HepG2 (cell line): ENCODE results near the gene TMEM185B. TPM values are rescaled to one million over a fixed set of nuclear protein-coding genes. Genes with fewer than 3 reads are reported as not detected.

Experiments
- DR1 ChIP-seq: sonication (generic); formaldehyde crosslinking; IDR thresholded peaks from 2 replicates; pipeline ENCODE4 v1.8.0; 2021; ENCODE audit warnings: mild to moderate bottlenecking, missing genetic modification reagents, inconsistent platforms
- KIAA2018 ChIP-seq: sonication (generic); formaldehyde crosslinking; IDR thresholded peaks from 2 replicates; pipeline ENCODE4 v1.5.0; 2020; ENCODE audit warnings: mild to moderate bottlenecking, missing genetic modification reagents, borderline replicate concordance
- MIXL1 ChIP-seq: IDR thresholded peaks from 2 replicates; pipeline ENCODE4 v1.6.1; 2016
- MNT ChIP-seq: fragments of 450-650 bp; IDR thresholded peaks from 2 replicates; pipeline ENCODE4 v1.6.1; 2016
- NFE2L1 ChIP-seq: sonication (generic); formaldehyde crosslinking; IDR thresholded peaks from 2 replicates; pipeline ENCODE4 v1.4.0; 2020; ENCODE audit warnings: missing genetic modification reagents, mild to moderate bottlenecking, borderline replicate concordance
- NFIB ChIP-seq: sonication (generic); formaldehyde crosslinking; IDR thresholded peaks from 2 replicates; pipeline ENCODE4 v1.9.0; 2021; ENCODE audit warnings: missing genetic modification reagents, mild to moderate bottlenecking, borderline replicate concordance
- RELA ChIP-seq: sonication (generic); formaldehyde crosslinking; IDR thresholded peaks from 2 replicates; pipeline ENCODE4 v1.4.0; 2020; ENCODE audit warnings: missing genetic modification reagents
- SMYD3 ChIP-seq: sonication (generic); formaldehyde crosslinking; IDR thresholded peaks from 2 replicates; pipeline ENCODE4 v1.8.1; 2023; ENCODE audit warnings: mild to moderate bottlenecking, missing genetic modification reagents
- SP1 ChIP-seq, 2 experiments: fragments of 450-650 bp in 1 of 2; sonication (generic) in 1 of 2; formaldehyde crosslinking in 1 of 2; IDR thresholded peaks; 2 replicates each; pipeline versions ENCODE4 v1.4.0 to v1.6.1; 2016 to 2020; ENCODE audit warnings: missing genetic modification reagents in 1 of 2
- SRSF9 ChIP-seq: fragments of 200-400 bp; formaldehyde crosslinking; IDR thresholded peaks from 2 replicates; pipeline ENCODE4 v1.6.1; 2018; ENCODE audit warnings: borderline replicate concordance, mild to moderate bottlenecking, low read depth, low read length; ENCODE audit not compliant: insufficient read depth, poor library complexity, severe bottlenecking
- ZFYVE20 ChIP-seq: sonication (generic); formaldehyde crosslinking; IDR thresholded peaks from 2 replicates; pipeline ENCODE4 v1.8.0; 2023; ENCODE audit warnings: low read depth, mild to moderate bottlenecking, moderate library complexity, missing genetic modification reagents, borderline replicate concordance
- ZNF205 ChIP-seq: IDR thresholded peaks from 2 replicates; pipeline ENCODE4 v1.6.1; 2018; ENCODE audit warnings: missing biosample characterization, missing genetic modification reagents
- ZNF224 ChIP-seq: sonication (generic); formaldehyde crosslinking; IDR thresholded peaks from 2 replicates; pipeline ENCODE4 v1.5.0; 2020; ENCODE audit warnings: mild to moderate bottlenecking, missing genetic modification reagents
- ZNF251 ChIP-seq: sonication (generic); formaldehyde crosslinking; IDR thresholded peaks from 2 replicates; pipeline ENCODE4 v1.9.0; 2021; ENCODE audit warnings: mild to moderate bottlenecking, missing genetic modification reagents
- ZNF430 ChIP-seq: sonication (generic); formaldehyde crosslinking; IDR thresholded peaks from 2 replicates; pipeline ENCODE4 v1.9.0; 2021; ENCODE audit warnings: mild to moderate bottlenecking, missing genetic modification reagents
- ZNF580 ChIP-seq: IDR thresholded peaks from 2 replicates; pipeline ENCODE4 v1.6.1; 2016; ENCODE audit warnings: low read depth, borderline replicate concordance
- ZNF737 ChIP-seq: sonication (generic); formaldehyde crosslinking; IDR thresholded peaks from 2 replicates; pipeline ENCODE4 v1.5.0; 2020; ENCODE audit warnings: missing genetic modification reagents, mild to moderate bottlenecking, borderline replicate concordance
- ZNF891 ChIP-seq: sonication (generic); formaldehyde crosslinking; IDR thresholded peaks from 2 replicates; pipeline ENCODE4 v1.5.0; 2020; ENCODE audit warnings: mild to moderate bottlenecking, missing genetic modification reagents
- polyA plus RNA-seq, 8 experiments: library from polyadenylated mRNA; depleted of rRNA in 3 of 8; stranded (reverse) in 7 of 8; unstranded in 1 of 8; fragments of >200 nt; fragmentation: Illumina TruSeq in 4 of 8; extraction: Trizol in 4 of 8; gene quantifications; 2 replicates each; pipeline versions ENCODE4 v1.2.1 to v1.2.3, GENCODE V29; 2011 to 2016; ENCODE audit warnings: low read depth in 4 of 8, missing spikeins in 1 of 8, mixed read lengths in 1 of 8; ENCODE audit not compliant: insufficient read depth in 1 of 8
- total RNA-seq, 5 experiments: library from RNA; depleted of rRNA; stranded (reverse); fragments of >200 nt; fragmentation: Illumina TruSeq; extraction: Trizol; gene quantifications; 2 replicates each; pipeline ENCODE4 v1.2.3, GENCODE V29; 2016; ENCODE audit warnings: low read depth in 1 of 5
- TF ChIP-seq, protein P1 (sequence below): sonication (generic); formaldehyde crosslinking; IDR thresholded peaks from 2 replicates; pipeline ENCODE4 v1.8.1; 2023; ENCODE audit warnings: mild to moderate bottlenecking, missing genetic modification reagents

The TMEM185B gene
- total and polyA plus RNA-seq, 2 of the 13 experiments (the other 11 are each of a cell fraction or from before 2014, with no cell fraction given) = 5.6 to 7.0 TPM

- TF ChIP-seq, protein P1, sequence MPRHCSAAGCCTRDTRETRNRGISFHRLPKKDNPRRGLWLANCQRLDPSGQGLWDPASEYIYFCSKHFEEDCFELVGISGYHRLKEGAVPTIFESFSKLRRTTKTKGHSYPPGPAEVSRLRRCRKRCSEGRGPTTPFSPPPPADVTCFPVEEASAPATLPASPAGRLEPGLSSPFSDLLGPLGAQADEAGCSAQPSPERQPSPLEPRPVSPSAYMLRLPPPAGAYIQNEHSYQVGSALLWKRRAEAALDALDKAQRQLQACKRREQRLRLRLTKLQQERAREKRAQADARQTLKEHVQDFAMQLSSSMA = no peak
- TF ChIP-seq DR1 (CRISPR knock-in tag) (no peak), ZFYVE20 (CRISPR knock-in tag) (no peak), SMYD3 (no peak), ZNF251 (CRISPR knock-in tag) (no peak), SP1 (IDR thresholded peaks at IDR 0.05) (no peak), SP1 (CRISPR knock-in tag; IDR thresholded peaks at IDR 0.05) (no peak), ZNF891 (CRISPR knock-in tag) (no peak), MNT (peak; percentile 47; the same call in 1 of the 2 replicates), ZNF205 (CRISPR knock-in tag) (no peak), ZNF430 (CRISPR knock-in tag) (no peak), NFIB (CRISPR knock-in tag) (no peak), ZNF224 (CRISPR knock-in tag) (no peak), SRSF9 (no peak), MIXL1 (no peak), KIAA2018 (no peak), ZNF580 (no peak), RELA (CRISPR knock-in tag) (no peak), ZNF737 (CRISPR knock-in tag) (no peak), NFE2L1 (CRISPR knock-in tag) (no peak)
Observed at GRCh38 chr2:120237491-120237902, 14.3 kb upstream of the TMEM185B start (continued).
